PC-3 (cell line): ENCODE measurements around the gene MOB1B. TPM values are rescaled to one million over a fixed set of nuclear protein-coding genes. Genes with fewer than 3 reads are reported as not detected.

Experiments used
- ATAC-seq: fragments of 200-7000 bp; cut with Tn5 transposase; 2 replicates; pipeline ENCODE4 v1.9.1; 2020; ENCODE audit warnings: mild to moderate bottlenecking, moderate library complexity
- BruUV-seq: library from RNA; stranded (reverse); fragments of 400-500 nt; replicated peaks from 2 replicates; lab custom pipeline; 2021; lab: Mats Ljungman, UMichigan
- CTCF ChIA-PET: fragments of 300-600 bp; sonication (Branson Sonifier 250); formaldehyde crosslinking; loops from one replicate; lab custom pipeline; 2022; ENCODE audit warnings: antibody characterized with exemption; lab: Charles Lee
- POLR2A ChIA-PET: fragments of 300-600 bp; sonication (Branson Sonifier 250); formaldehyde crosslinking; loops from one replicate; lab custom pipeline; 2022; ENCODE audit warnings: antibody characterized with exemption; ENCODE audit not compliant: unreplicated experiment; lab: Charles Lee
- DNase-seq: peaks from one replicate; pipeline ENCODE4 v3.0.0-alpha.2; 2015
- H2AFZ ChIP-seq: fragments of 300-600 bp; sonication (generic); 2 replicates; pipeline ENCODE4 v1.6.0; 2016; ENCODE audit warnings: antibody characterized with exemption, low read length
- H3F3A ChIP-seq: fragments of 300-600 bp; sonication (generic); one replicate; pipeline ENCODE4 v1.6.0; 2017; ENCODE audit warnings: antibody characterized with exemption, low read length, control low read depth, mild to moderate bottlenecking; ENCODE audit not compliant: unreplicated experiment
- H3K27ac ChIP-seq: fragments of 300-600 bp; sonication (generic); 2 replicates; pipeline ENCODE4 v1.5.1; 2016; ENCODE audit warnings: mild to moderate bottlenecking, low read length
- H3K27me3 ChIP-seq: fragments of 300-600 bp; sonication (generic); 2 replicates; pipeline ENCODE4 v1.6.1; 2016; ENCODE audit warnings: low read length, mixed read lengths
- H3K36me3 ChIP-seq: fragments of 300-600 bp; sonication (generic); 2 replicates; pipeline ENCODE4 v1.6.1; 2016; ENCODE audit warnings: low read depth, mixed run types, low read length, mixed read lengths
- H3K4me1 ChIP-seq: fragments of 300-600 bp; sonication (generic); 2 replicates; pipeline ENCODE4 v1.5.1; 2016; ENCODE audit warnings: low read length; ENCODE audit not compliant: insufficient read depth
- H3K4me2 ChIP-seq: fragments of 300-600 bp; sonication (generic); 2 replicates; pipeline ENCODE4 v1.6.0; 2016; ENCODE audit warnings: low read length
- H3K4me3 ChIP-seq: fragments of 300-600 bp; sonication (generic); 2 replicates; pipeline ENCODE4 v1.5.1; 2016; ENCODE audit warnings: mild to moderate bottlenecking, low read length, mixed read lengths
- H3K79me2 ChIP-seq: fragments of 300-600 bp; sonication (generic); 2 replicates; pipeline ENCODE4 v1.6.1; 2017; ENCODE audit warnings: low read length, mixed read lengths
- H3K9ac ChIP-seq: fragments of 300-600 bp; sonication (generic); 2 replicates; pipeline ENCODE4 v1.6.0; 2016; ENCODE audit warnings: mild to moderate bottlenecking, low read length
- H3K9me2 ChIP-seq: fragments of 300-600 bp; sonication (generic); replicated peaks from 2 replicates; pipeline ENCODE4 v1.6.1; 2016; ENCODE audit warnings: mixed run types, low read length, mixed read lengths
- H3K9me3 ChIP-seq: fragments of 300-600 bp; sonication (generic); 2 replicates; pipeline ENCODE4 v1.6.1; 2016; ENCODE audit warnings: low read length, mixed read lengths
- H4K20me1 ChIP-seq: fragments of 300-600 bp; sonication (generic); 2 replicates; pipeline ENCODE4 v1.6.1; 2016; ENCODE audit warnings: low read length, mixed read lengths
- CTCF ChIP-seq: fragments of 300-600 bp; sonication (generic); conservative IDR thresholded peaks from 2 replicates; pipeline ENCODE4 v1.5.1; 2017; ENCODE audit warnings: antibody characterized with exemption, low read depth, mild to moderate bottlenecking, low read length
- EZH2 ChIP-seq: fragments of 300-600 bp; sonication (generic); IDR thresholded peaks from one replicate; pipeline ENCODE4 v1.6.1; 2017; ENCODE audit warnings: antibody characterized with exemption, mild to moderate bottlenecking, low read length; ENCODE audit not compliant: unreplicated experiment
- EZH2phosphoT487 ChIP-seq: fragments of 300-600 bp; sonication (generic); IDR thresholded peaks from 2 replicates; pipeline ENCODE4 v1.6.1; 2018; ENCODE audit warnings: mild to moderate bottlenecking, antibody characterized with exemption, low read length, borderline replicate concordance
- intact Hi-C: fragments of 100-400 bp; cut with micrococcal nuclease; formaldehyde crosslinking; loops from 2 replicates; pipeline ENCODE4 v1.9.0; 2023
- total RNA-seq: library from RNA; depleted of rRNA; stranded (reverse); fragments of >200 nt; gene quantifications from 2 replicates; pipeline ENCODE4 v1.2.3, GENCODE V29; 2014

MOB1B gene
- total RNA-seq, 1 experiment from 2014 or later, result 11.4 TPM

DNA sequence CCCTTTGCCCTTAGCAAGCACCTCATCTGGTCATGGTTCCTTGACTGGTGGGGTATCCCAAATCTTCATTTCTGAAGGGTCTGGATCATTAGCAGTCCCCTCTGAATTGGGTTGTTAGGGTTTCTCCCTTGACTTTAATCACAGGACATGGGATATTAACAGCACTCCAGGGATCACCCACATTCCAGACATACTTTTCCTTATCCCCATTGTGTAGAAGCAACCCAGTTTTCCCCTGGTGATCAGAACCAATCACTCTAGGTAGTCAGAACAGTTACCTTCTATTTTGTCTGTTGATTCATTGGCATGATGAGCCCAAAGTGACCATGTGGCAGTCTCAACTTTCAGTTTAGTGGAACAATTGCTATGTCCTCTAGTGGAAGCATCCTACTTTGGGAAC lies 33.4 kb upstream of the MOB1B start:
- POLR2A ChIA-PET, result no interaction called here
- Histone ChIP-seq H3K79me2 (no peaks in the 10 kb centered on the region), H3K4me2 (no peak overlapping the region), H3K9me2 (0 out of 2 replicates have a peak, but pooled peaks cover 4% of the 10 kb centered on the region), H3K36me3 (no peaks in the 10 kb centered on the region), H3K9me3 (no peaks in the 10 kb centered on the region), H3K27ac (no peak overlapping the region), H2AFZ (no peak overlapping the region), H3K4me1 (no peaks in the 10 kb centered on the region), H4K20me1 (no peaks in the 10 kb centered on the region), H3K27me3 (no peaks in the 10 kb centered on the region), H3F3A (no peaks in the 10 kb centered on the region), H3K4me3 (no peak overlapping the region), H3K9ac (no peak overlapping the region)
- BruUV-seq, result no TSS peak
- ATAC-seq (no peak), DNase-seq (no peak)
- CTCF ChIA-PET, result no interaction called here
- intact Hi-C loops, result no loop called here
- TF ChIP-seq EZH2 (no peak), EZH2phosphoT487 (no peak), CTCF (no peak)

DNA sequence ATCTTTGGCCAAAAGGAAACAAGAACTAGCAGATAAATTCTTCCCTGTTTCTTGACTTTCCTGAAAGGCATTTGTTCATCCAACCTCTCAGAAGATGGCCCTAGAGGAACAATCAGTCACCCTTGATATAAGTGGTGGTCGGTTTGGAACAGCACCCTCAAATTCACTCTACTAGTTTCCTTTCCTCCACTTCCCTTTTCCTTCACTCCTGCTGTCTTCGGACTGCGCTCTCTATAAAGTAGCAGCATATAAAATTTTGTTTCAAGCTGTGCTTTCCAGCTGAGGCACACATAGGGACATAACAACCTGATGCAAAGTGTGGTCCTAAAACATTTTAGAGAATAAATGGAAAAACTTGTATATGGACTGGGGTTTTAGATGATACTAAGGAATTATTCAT lies 29.0 kb upstream of the MOB1B start:
- no peaks in the 10 kb centered on the region for H3K79me2 ChIP-seq
- no peak overlapping the region for H3K4me2 ChIP-seq
- H4K20me1 ChIP-seq, result no peaks in the 10 kb centered on the region
- H3K27me3 ChIP-seq, result no peaks in the 10 kb centered on the region
- no peak for TF ChIP-seq CTCF
- TF ChIP-seq EZH2phosphoT487, result no peak
- TF ChIP-seq EZH2, result no peak
- no peak overlapping the region for H3K9ac ChIP-seq
- H3F3A ChIP-seq, result no peaks in the 10 kb centered on the region
- ATAC-seq (no peak), DNase-seq (no peak)
- no TSS peak for BruUV-seq
- H3K27ac ChIP-seq, result no peak overlapping the region
- H3K4me3 ChIP-seq, result no peak overlapping the region
- no peaks in the 10 kb centered on the region for H3K9me3 ChIP-seq
- intact Hi-C loops, result no loop called here
- no peaks in the 10 kb centered on the region for H3K4me1 ChIP-seq
- ChIA-PET POLR2A (no interaction called here), CTCF (no interaction called here)
- H2AFZ ChIP-seq, result no peak overlapping the region
- H3K36me3 ChIP-seq, result no peaks in the 10 kb centered on the region
- 0 out of 2 replicates have a peak, but pooled peaks cover 4% of the 10 kb centered on the region for H3K9me2 ChIP-seq

DNA sequence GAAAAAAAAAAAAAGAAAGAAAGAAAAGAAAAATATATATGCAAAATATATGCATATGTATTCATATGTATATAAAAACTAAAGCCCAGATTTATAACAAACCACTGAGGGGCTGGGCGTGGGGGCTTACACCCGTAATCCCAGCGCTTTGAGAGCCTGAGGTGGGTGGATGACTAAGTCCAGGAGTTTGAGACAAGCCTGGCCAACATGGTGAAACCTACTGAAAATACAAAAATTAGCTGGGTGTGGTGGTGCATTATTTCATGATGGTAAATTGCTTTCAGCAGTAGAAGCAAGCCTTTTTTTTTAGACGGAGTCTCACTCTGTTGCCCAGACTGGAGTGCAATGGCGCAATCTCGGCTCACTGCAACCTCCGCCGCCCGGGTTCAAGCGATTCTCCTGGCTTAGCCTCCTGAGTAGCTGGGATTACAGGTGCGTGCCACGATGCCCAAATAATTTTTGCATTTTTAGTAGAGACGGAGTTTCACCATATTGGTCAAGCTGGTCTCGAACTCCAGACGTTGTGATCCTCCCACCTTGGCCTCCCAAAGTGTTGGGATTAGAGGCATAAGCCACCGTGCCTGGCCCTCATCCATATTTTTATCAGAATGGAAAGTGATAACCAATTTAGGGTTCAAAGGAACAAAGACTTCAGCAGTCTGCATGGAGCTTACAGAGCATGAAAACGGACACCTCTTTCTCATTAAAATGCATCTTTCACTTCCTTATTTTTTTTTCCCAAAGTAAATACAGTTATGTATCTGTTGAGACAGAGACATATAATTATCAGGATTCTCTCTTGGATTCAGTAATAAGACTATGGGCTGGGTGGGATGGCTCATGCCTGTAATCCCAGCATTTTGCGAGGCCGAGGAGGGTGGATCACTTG lies 27.7 kb upstream of the MOB1B start:
- no peaks in the 10 kb centered on the region for H3K36me3 ChIP-seq
- H3K4me1 ChIP-seq, result no peaks in the 10 kb centered on the region
- H3F3A ChIP-seq, result no peaks in the 10 kb centered on the region
- no peaks in the 10 kb centered on the region for H3K27me3 ChIP-seq
- H3K4me2 ChIP-seq, result no peak overlapping the region
- H4K20me1 ChIP-seq, result no peaks in the 10 kb centered on the region
- no peak for TF ChIP-seq EZH2phosphoT487
- no peak for TF ChIP-seq EZH2
- TF ChIP-seq CTCF, result no peak
- no TSS peak for BruUV-seq
- ATAC-seq, result no peak
- ChIA-PET CTCF (no interaction called here), POLR2A (no interaction called here)
- DNase-seq, result no peak
- no peak overlapping the region for H2AFZ ChIP-seq
- H3K9me3 ChIP-seq, result no peaks in the 10 kb centered on the region
- no peak overlapping the region for H3K4me3 ChIP-seq
- H3K9me2 ChIP-seq, result no peaks in the 10 kb centered on the region
- intact Hi-C loops, result no loop called here
- no peaks in the 10 kb centered on the region for H3K79me2 ChIP-seq
- H3K27ac ChIP-seq, result no peak overlapping the region
- H3K9ac ChIP-seq, result no peak overlapping the region
